Endothelial cell of umbilical vein (primary cell): ENCODE measurements around the gene BST2. TPM values are rescaled to one million over a fixed set of nuclear protein-coding genes. Genes with fewer than 3 reads are reported as not detected.

ENCODE experiments used
- BruUV-seq: library from RNA; stranded (reverse); fragments of 400-500 nt; replicated peaks from 2 replicates; lab custom pipeline; 2021; lab: Mats Ljungman, UMichigan
- CTCF ChIA-PET: fragments of 300-600, 350-600 bp; sonication (Branson Sonifier 250); formaldehyde crosslinking; loops from one replicate; lab custom pipeline; 2021; ENCODE audit warnings: antibody characterized with exemption, inconsistent platforms; lab: Charles Lee
- POLR2A ChIA-PET: fragments of 300-600, 350-600 bp; sonication (Branson Sonifier 250); formaldehyde crosslinking; loops from one replicate; lab custom pipeline; 2021; ENCODE audit warnings: antibody characterized with exemption, inconsistent platforms; lab: Charles Lee
- DNase-seq: peaks from one replicate; pipeline ENCODE4 v3.0.0-alpha.2; 2011; ENCODE audit warnings: low read depth, low spot score
- FAIRE-seq: peaks from 2 replicates; lab custom pipeline; 2011; peaks lifted over from hg19 to GRCh38; lab: Jason Lieb, UNC
- H2AFZ ChIP-seq: 2 replicates; pipeline ENCODE4 v1.6.0; 2012; ENCODE audit warnings: low read depth, low read length, control low read depth, inconsistent platforms
- H3K27ac ChIP-seq: 2 replicates; pipeline ENCODE4 v1.5.1; 2011; ENCODE audit warnings: low read depth, mild to moderate bottlenecking, control low read depth, low read length, moderate library complexity; ENCODE audit not compliant: insufficient read depth
- H3K27me3 ChIP-seq, 2 experiments: 2 replicates each; pipeline versions ENCODE4 v1.6.0 to v1.6.1; 2011; ENCODE audit warnings: low read length in 2 of 2, mixed read lengths in 1 of 2; ENCODE audit not compliant: control insufficient read depth in 2 of 2, insufficient read depth in 2 of 2
- H3K36me3 ChIP-seq, 2 experiments: 2 replicates in 1 of 2; 3 replicates in 1 of 2; pipeline ENCODE4 v1.5.1; 2011; ENCODE audit warnings: low read length in 2 of 2, mild to moderate bottlenecking in 1 of 2, moderate library complexity in 1 of 2; ENCODE audit not compliant: control insufficient read depth in 2 of 2, insufficient read depth in 2 of 2; ENCODE audit errors: extremely low read depth in 1 of 2
- H3K4me1 ChIP-seq: 3 replicates; pipeline ENCODE4 v1.5.1; 2011; ENCODE audit warnings: mild to moderate bottlenecking, low read length; ENCODE audit not compliant: control insufficient read depth, insufficient read depth; ENCODE audit errors: extremely low read depth
- H3K4me2 ChIP-seq: 2 replicates; pipeline ENCODE4 v1.6.1; 2011; ENCODE audit warnings: low read length, control low read depth, mixed read lengths; ENCODE audit not compliant: insufficient read depth
- H3K4me3 ChIP-seq, 3 experiments: fragments of 200-600 bp in 1 of 3; sonication (generic), shearing (Covaris generic) in 1 of 3; replicated peaks in 1 of 3; 2 replicates each; pipeline ENCODE4 v1.5.1; 2011 to 2016; ENCODE audit warnings: control low read depth in 3 of 3, low read length in 3 of 3, mild to moderate bottlenecking in 2 of 3, inconsistent platforms in 1 of 3, low read depth in 1 of 3, moderate library complexity in 1 of 3; ENCODE audit not compliant: insufficient read depth in 1 of 3
- H3K79me2 ChIP-seq: 2 replicates; pipeline ENCODE4 v1.6.0; 2012; ENCODE audit warnings: low read length, inconsistent platforms; ENCODE audit not compliant: control insufficient read depth, insufficient read depth
- H3K9ac ChIP-seq: replicated peaks from 2 replicates; pipeline ENCODE3; 2011; ENCODE audit warnings: low read length, control low read depth; ENCODE audit not compliant: insufficient read depth; ENCODE audit errors: extremely low read depth
- H3K9me1 ChIP-seq: replicated peaks from 3 replicates; pipeline ENCODE4 v1.6.0; 2011; ENCODE audit warnings: mild to moderate bottlenecking, low read length; ENCODE audit not compliant: control insufficient read depth, insufficient read depth; ENCODE audit errors: extremely low read depth
- H3K9me3 ChIP-seq: replicated peaks from 2 replicates; pipeline ENCODE4 v1.5.1; 2012; ENCODE audit warnings: low read length, inconsistent platforms; ENCODE audit not compliant: control insufficient read depth, insufficient read depth
- H4K20me1 ChIP-seq: replicated peaks from 2 replicates; pipeline ENCODE3; 2011; ENCODE audit warnings: mild to moderate bottlenecking, low read length; ENCODE audit not compliant: control insufficient read depth, insufficient read depth; ENCODE audit errors: extremely low read depth
- EZH2 ChIP-seq: IDR thresholded peaks from 2 replicates; pipeline ENCODE4 v1.6.1; 2012; ENCODE audit warnings: borderline replicate concordance, low read depth, mild to moderate bottlenecking, moderate library complexity, low read length, inconsistent platforms; ENCODE audit not compliant: severe bottlenecking
- GATA2 ChIP-seq: IDR thresholded peaks from 2 replicates; pipeline ENCODE4 v1.7.0; 2011; ENCODE audit warnings: low read depth, mild to moderate bottlenecking, moderate library complexity, mixed read lengths, low read length; ENCODE audit not compliant: insufficient read length, insufficient read depth
- JUN ChIP-seq: IDR thresholded peaks from 2 replicates; pipeline ENCODE4 v1.6.1; 2011; ENCODE audit warnings: borderline replicate concordance, low read depth; ENCODE audit not compliant: insufficient read length, insufficient read depth
- MAX ChIP-seq: IDR thresholded peaks from 2 replicates; pipeline ENCODE4 v1.6.1; 2011; ENCODE audit not compliant: insufficient read depth, insufficient read length
- MYC ChIP-seq: IDR thresholded peaks from one replicate; pipeline ENCODE4 v1.6.1; 2011; ENCODE audit warnings: mild to moderate bottlenecking, low read depth, low read length
- dilution Hi-C: fragments of 300-500 bp; cut with MboI; formaldehyde crosslinking; loops from one replicate; pipeline ENCODE4 v1.15.0; 2019; ENCODE audit warnings: low sequenced_read_pairs; ENCODE audit not compliant: extremely low pct_ligation_motif_present
- intact Hi-C: fragments of 100-400 bp; cut with micrococcal nuclease; formaldehyde crosslinking; loops from one replicate; pipeline ENCODE4 v1.10.0; 2022
- polyA plus RNA-seq, 4 experiments: library from polyadenylated mRNA; depleted of rRNA in 3 of 4; stranded (reverse) in 3 of 4; unstranded in 1 of 4; fragments of >200 nt; gene quantifications; 2 replicates each; pipeline versions ENCODE4 v1.2.1 to v1.2.3, GENCODE V29; 2011 to 2012; ENCODE audit warnings: missing spikeins in 1 of 4
- total RNA-seq: library from RNA; stranded (reverse); gene quantifications from 2 replicates; pipeline ENCODE4 v1.2.3, GENCODE V29; 2021
- TF ChIP-seq, protein P1 (sequence below), 2 donors: IDR thresholded peaks; 1 replicate in 1 of 2; 2 replicates in 1 of 2; pipeline ENCODE4 v1.5.1; 2011; ENCODE audit warnings: low read length in 2 of 2, mild to moderate bottlenecking in 2 of 2, moderate library complexity in 2 of 2, control low read depth in 1 of 2, inconsistent platforms in 1 of 2, low read depth in 1 of 2; ENCODE audit not compliant: insufficient read depth in 1 of 2; ENCODE audit errors: extremely low read depth in 1 of 2

BST2 gene
- total and polyA plus RNA-seq, 2 donors (not counting 3 experiments of a cell fraction or from before 2014, with no cell fraction given), result 21.2 to 146 TPM

DNA sequence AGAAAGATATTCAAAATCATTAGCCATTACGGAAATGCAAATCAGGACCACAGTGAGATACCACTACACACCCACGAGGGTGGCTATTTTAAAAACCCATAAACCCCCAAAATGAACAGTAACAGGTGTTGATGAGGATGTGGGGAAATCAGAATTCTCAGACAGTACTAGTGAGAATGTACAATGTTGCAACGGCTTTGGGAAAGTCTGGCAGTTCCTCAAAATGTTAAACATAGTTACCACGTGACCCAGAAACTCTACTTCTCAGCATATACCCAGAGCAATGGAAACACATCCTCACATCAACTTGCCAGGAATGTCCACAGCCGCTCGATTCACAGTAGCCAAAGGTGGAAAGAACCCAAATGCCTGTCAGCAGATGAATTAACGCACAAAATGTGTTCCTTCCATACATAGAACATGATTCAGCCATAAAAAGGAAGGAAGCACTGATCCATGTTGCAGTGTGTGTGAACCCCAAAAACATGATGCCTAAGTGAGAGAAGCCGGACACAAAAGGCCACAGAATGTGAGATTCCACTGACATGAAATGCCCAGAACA lies 35.3 kb downstream of the BST2 start:
- Histone ChIP-seq H4K20me1 (no peaks in the 10 kb centered on the region), H3K9me1 (no peaks in the 10 kb centered on the region), H3K4me3 (no peak overlapping the region), H3K4me2 (no peak overlapping the region), H3K36me3 (no peaks in the 10 kb centered on the region), H3K9me3 (no peaks in the 10 kb centered on the region), H2AFZ (peak overlapping the region; percentile 4), H3K79me2 (no peaks in the 10 kb centered on the region), H3K9ac (no peak overlapping the region), H3K27ac (no peak overlapping the region), H3K4me1 (peaks cover 3% of the 10 kb centered on the region), H3K27me3 (no peaks in the 10 kb centered on the region)
- POLR2A ChIA-PET, result no interaction called here
- BruUV-seq, result no TSS peak
- intact Hi-C loops, result no loop called here
- TF ChIP-seq, protein P1, sequence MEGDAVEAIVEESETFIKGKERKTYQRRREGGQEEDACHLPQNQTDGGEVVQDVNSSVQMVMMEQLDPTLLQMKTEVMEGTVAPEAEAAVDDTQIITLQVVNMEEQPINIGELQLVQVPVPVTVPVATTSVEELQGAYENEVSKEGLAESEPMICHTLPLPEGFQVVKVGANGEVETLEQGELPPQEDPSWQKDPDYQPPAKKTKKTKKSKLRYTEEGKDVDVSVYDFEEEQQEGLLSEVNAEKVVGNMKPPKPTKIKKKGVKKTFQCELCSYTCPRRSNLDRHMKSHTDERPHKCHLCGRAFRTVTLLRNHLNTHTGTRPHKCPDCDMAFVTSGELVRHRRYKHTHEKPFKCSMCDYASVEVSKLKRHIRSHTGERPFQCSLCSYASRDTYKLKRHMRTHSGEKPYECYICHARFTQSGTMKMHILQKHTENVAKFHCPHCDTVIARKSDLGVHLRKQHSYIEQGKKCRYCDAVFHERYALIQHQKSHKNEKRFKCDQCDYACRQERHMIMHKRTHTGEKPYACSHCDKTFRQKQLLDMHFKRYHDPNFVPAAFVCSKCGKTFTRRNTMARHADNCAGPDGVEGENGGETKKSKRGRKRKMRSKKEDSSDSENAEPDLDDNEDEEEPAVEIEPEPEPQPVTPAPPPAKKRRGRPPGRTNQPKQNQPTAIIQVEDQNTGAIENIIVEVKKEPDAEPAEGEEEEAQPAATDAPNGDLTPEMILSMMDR (IDR thresholded peaks at IDR 0.05; ENCODE audit: extremely low read depth in 1 of 2, insufficient read depth in 1 of 2, low read depth in 1 of 2, low read length in 2 of 2), result no peak
- TF ChIP-seq GATA2 (no peak), MAX (no peak), MYC (no peak), EZH2 (no peak), JUN (no peak)
- CTCF ChIA-PET, result interaction anchor here (2.4 kb wide), 1 partner anchor 15 kb away, joined by 11 read pairs; no protein-coding TSS in a partner anchor
- DNase-seq (no peak), FAIRE-seq (peak; percentile 60)
- dilution Hi-C loops, result no loop called here
